ENCODE measurements around the gene NRP1. TPM values are rescaled to one million over a fixed set of nuclear protein-coding genes. Genes with fewer than 3 reads are reported as not detected.
A peak's percentile ranks its signal among the peaks of the same experiment; 100 is the strongest.

The NRP1 gene
- total RNA-seq, 1 donor from 2014 or later, result 486 TPM

DNA sequence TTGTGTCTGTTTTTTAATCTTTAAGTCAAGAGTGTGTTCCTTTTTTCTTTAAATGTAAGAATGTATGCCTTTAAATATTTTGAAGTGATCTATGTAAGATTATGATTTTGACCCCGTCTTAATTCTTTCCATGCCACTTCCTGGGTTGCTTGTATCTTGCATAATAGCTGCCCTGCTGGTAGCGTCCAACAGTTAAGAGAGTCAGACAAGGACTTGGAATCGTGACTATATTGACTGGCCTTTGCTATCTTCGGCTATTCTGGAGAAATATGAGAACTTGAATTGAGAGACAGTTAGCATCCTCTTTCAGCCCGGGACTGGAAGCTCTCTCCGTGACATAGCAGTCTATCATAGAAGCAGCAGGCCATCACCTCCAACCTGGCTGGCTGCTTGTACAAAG, 13.0 kb downstream of the NRP1 start:
- no peak for DNase-seq (ENCODE audit: low spot score)
- peaks cover 35% of the 10 kb centered on the region for H3K4me1 Mint-ChIP-seq (ENCODE audit: unreplicated experiment)
- peak overlapping the region; percentile 14 for H3K4me3 Mint-ChIP-seq (ENCODE audit: unreplicated experiment)
- peaks cover 3% of the 10 kb centered on the region for H3K27me3 Mint-ChIP-seq (ENCODE audit: unreplicated experiment)
- peaks cover 53% of the 10 kb centered on the region for H3K36me3 Mint-ChIP-seq (ENCODE audit: low read depth, unreplicated experiment)
- H3K27ac Mint-ChIP-seq (ENCODE audit: unreplicated experiment), result no peak overlapping the region
- no peaks in the 10 kb centered on the region for H3K9me3 Mint-ChIP-seq (ENCODE audit: unreplicated experiment)
- no peak for TF ChIP-seq CTCF (IDR thresholded peaks at IDR 0.05; ENCODE audit: unreplicated experiment)

DNA sequence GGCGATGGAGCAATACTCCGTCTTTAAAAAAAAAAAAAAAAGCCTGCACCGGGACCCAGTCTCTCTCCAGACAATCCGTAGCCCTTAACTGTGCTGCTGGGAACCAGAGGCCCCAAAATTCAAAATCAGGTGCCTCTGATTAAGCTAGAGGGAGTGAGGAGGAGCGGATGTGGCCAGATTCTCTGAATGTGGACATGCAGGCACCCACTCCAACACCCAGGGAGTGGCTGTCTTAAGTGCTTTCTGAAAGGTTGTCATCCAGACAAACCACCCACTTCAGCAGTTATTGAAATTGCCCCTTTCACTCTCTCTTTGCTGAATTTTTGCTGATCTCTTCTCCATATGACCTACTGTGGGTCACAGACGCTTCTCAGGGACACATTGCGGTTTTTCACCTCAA, 14.2 kb downstream of the NRP1 start:
- Mint-ChIP-seq H3K27me3 (ENCODE audit: unreplicated experiment) (peaks cover 3% of the 10 kb centered on the region), H3K4me1 (ENCODE audit: unreplicated experiment) (peaks cover 47% of the 10 kb centered on the region), H3K27ac (ENCODE audit: unreplicated experiment) (peak overlapping the region; percentile 34), H3K36me3 (ENCODE audit: low read depth, unreplicated experiment) (peaks cover 55% of the 10 kb centered on the region), H3K9me3 (ENCODE audit: unreplicated experiment) (no peaks in the 10 kb centered on the region), H3K4me3 (ENCODE audit: unreplicated experiment) (peak overlapping the region; percentile 43)
- no peak for TF ChIP-seq CTCF (IDR thresholded peaks at IDR 0.05; ENCODE audit: unreplicated experiment)
- DNase-seq (ENCODE audit: low spot score), result no peak

DNA sequence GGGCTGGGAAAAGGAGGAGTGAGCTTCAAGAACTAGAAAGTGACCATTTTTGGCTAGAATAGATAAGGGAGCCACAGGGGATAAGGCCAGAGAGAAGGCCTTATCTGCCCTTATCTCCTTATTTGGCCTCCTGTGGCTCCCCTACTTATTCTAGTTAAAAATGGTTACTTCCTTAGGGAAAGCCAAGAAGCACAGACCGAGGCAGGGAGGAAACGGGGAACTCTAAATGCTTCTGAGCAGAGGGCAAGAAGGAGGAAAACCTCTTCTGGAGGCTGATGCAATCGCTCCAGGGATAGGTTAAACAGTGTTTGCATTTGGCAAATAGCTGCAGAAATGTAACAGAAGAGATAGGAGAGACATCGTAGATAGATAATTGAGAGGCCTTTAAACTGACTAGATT, 18.6 kb downstream of the NRP1 start:
- peak overlapping the region; percentile 78 for H3K4me3 Mint-ChIP-seq (ENCODE audit: unreplicated experiment)

GRCh38 chr10:33314811-33315561, 19.5 kb downstream of the NRP1 start:
- H3K4me3 Mint-ChIP-seq (ENCODE audit: unreplicated experiment), result peak overlapping the region; percentile 78
- H3K9me3 Mint-ChIP-seq (ENCODE audit: unreplicated experiment), result no peaks in the 10 kb centered on the region
- H3K27me3 Mint-ChIP-seq (ENCODE audit: unreplicated experiment), result peaks cover 11% of the 10 kb centered on the region
- no peak for DNase-seq (ENCODE audit: low spot score)
- peaks cover 69% of the 10 kb centered on the region for H3K4me1 Mint-ChIP-seq (ENCODE audit: unreplicated experiment)
- H3K36me3 Mint-ChIP-seq (ENCODE audit: low read depth, unreplicated experiment), result peaks cover 60% of the 10 kb centered on the region
- TF ChIP-seq CTCF (IDR thresholded peaks at IDR 0.05; ENCODE audit: unreplicated experiment), result no peak
- no peak overlapping the region for H3K27ac Mint-ChIP-seq (ENCODE audit: unreplicated experiment)

More for the DNA sequence above, 18.6 kb downstream of the NRP1 start:
- Mint-ChIP-seq H3K9me3 (ENCODE audit: unreplicated experiment) (no peaks in the 10 kb centered on the region), H3K27ac (ENCODE audit: unreplicated experiment) (peak overlapping the region; percentile 80), H3K4me1 (ENCODE audit: unreplicated experiment) (peaks cover 68% of the 10 kb centered on the region), H3K27me3 (ENCODE audit: unreplicated experiment) (peaks cover 12% of the 10 kb centered on the region), H3K36me3 (ENCODE audit: low read depth, unreplicated experiment) (peaks cover 59% of the 10 kb centered on the region)
- DNase-seq (ENCODE audit: low spot score), result no peak
- no peak for TF ChIP-seq CTCF (IDR thresholded peaks at IDR 0.05; ENCODE audit: unreplicated experiment)

DNA sequence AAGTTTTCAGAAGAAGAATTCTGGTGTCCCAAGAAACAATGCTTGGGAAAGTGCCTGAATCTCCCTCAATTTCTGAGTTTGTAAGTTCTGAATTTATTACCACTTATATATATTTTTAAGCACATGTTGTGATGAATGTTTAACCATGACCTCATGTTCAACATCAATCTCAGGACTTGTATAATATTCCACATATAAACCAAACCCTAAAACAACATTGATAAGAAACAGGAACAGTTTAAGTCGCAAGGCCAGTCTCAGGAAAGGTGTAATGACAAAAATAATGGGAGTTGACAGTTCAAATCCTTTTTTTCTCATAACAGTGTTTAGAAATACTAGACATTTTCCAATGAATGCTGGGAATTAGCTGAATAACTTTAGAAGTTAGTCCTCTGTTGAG, 22.8 kb downstream of the NRP1 start:
- H3K27ac Mint-ChIP-seq (ENCODE audit: unreplicated experiment), result no peak overlapping the region
- TF ChIP-seq CTCF (IDR thresholded peaks at IDR 0.05; ENCODE audit: unreplicated experiment), result no peak
- H3K27me3 Mint-ChIP-seq (ENCODE audit: unreplicated experiment), result peaks cover 9% of the 10 kb centered on the region
- H3K4me3 Mint-ChIP-seq (ENCODE audit: unreplicated experiment), result no peak overlapping the region
- no peaks in the 10 kb centered on the region for H3K9me3 Mint-ChIP-seq (ENCODE audit: unreplicated experiment)
- peaks cover 66% of the 10 kb centered on the region for H3K36me3 Mint-ChIP-seq (ENCODE audit: low read depth, unreplicated experiment)
- peaks cover 60% of the 10 kb centered on the region for H3K4me1 Mint-ChIP-seq (ENCODE audit: unreplicated experiment)
- no peak for DNase-seq (ENCODE audit: low spot score)
